Measurements from ENCODE around the gene MARCHF9. TPM values are rescaled to one million over a fixed set of nuclear protein-coding genes. Genes with fewer than 3 reads are reported as not detected.

The MARCHF9 gene
- total RNA-seq, 2 donors from 2014 or later, result 11.1 to 13.2 TPM

DNA sequence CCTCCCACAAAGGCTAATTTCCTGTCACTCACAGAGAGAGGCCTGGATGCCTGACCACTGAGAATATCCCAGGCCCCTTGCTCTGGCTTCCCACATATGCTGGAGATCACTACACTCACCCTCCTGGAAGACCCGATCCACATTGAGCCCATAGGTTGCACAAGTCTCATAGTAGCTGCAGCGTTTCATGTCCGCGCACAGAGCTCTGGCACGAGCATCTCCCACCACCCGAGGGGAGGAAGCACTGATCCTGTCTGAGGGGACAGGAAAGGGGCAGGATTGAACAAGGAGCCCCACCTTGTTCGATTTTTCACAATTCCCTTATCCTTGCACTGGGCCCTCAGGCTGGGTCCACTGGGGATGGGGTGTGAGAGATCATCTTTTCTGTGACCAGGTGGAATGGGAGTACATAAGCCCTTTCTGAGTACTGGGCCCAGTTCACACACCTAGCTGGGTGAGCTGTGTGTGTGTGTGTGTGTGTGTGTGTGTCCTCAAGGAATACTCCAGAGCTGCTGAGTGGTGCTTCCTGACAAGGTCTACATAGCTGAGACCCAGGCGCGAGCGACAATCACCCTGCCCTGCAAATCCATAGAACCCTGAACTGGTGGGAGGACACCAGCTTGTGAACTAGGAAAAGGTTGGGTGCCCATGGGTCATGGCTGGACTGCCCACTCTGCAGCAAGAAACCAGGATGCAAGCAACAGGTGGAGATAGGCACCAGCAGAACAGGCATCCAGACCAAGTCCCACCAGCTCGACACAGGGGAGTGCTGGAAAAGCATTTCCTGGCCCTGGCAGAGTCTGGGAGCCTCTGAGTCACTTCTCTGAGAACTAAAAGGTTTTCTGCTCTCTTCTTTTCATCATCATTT, 21.9 kb upstream of the MARCHF9 start:
- intact Hi-C loops (cut with DNase I), result no loop called here
- H3K9me3 ChIP-seq, result no peaks in the 10 kb centered on the region
- peaks cover 17% of the 10 kb centered on the region for H3K4me1 ChIP-seq (replicated peaks)
- 81% methylated on average over 11 of the region's 11 CpGs for WGBS
- TF ChIP-seq POLR2AphosphoS5 (IDR thresholded peaks at IDR 0.05), result no peak
- TF ChIP-seq, protein P1, sequence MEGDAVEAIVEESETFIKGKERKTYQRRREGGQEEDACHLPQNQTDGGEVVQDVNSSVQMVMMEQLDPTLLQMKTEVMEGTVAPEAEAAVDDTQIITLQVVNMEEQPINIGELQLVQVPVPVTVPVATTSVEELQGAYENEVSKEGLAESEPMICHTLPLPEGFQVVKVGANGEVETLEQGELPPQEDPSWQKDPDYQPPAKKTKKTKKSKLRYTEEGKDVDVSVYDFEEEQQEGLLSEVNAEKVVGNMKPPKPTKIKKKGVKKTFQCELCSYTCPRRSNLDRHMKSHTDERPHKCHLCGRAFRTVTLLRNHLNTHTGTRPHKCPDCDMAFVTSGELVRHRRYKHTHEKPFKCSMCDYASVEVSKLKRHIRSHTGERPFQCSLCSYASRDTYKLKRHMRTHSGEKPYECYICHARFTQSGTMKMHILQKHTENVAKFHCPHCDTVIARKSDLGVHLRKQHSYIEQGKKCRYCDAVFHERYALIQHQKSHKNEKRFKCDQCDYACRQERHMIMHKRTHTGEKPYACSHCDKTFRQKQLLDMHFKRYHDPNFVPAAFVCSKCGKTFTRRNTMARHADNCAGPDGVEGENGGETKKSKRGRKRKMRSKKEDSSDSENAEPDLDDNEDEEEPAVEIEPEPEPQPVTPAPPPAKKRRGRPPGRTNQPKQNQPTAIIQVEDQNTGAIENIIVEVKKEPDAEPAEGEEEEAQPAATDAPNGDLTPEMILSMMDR (IDR thresholded peaks at IDR 0.05), result no peak
- no peak for TF ChIP-seq POLR2A (IDR thresholded peaks at IDR 0.05)
- H3K27me3 ChIP-seq (replicated peaks; ENCODE audit: insufficient read depth), result peaks cover 10% of the 10 kb centered on the region
- H3K27ac ChIP-seq, result no peak overlapping the region
- H3K36me3 ChIP-seq, result no peaks in the 10 kb centered on the region
- DNase-seq (ENCODE audit: low spot score), result no peak
- no peak overlapping the region for H3K4me3 ChIP-seq

DNA sequence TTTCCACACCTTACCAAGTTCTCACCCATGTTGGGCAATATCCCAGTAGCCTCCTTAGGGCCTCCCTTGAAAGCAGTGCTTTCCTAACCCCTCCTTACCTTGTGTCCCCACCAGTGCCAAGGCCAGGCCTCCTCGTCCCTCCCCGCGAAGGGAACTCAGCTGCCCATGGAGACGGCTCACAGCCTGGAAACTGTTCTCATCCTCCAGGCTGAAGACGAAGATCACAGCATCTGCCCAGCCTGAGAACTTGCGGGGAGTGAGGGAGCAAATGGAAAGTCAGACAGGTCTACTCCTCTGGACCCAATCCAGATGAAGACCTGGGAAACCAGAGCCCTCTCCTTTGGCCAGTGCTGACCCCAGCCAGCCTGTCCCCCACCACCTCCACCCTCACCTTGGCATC, 21.0 kb upstream of the MARCHF9 start:
- intact Hi-C loops (cut with DNase I), result no loop called here
- Histone ChIP-seq H3K4me1 (replicated peaks) (peaks cover 22% of the 10 kb centered on the region), H3K9me3 (no peaks in the 10 kb centered on the region), H3K4me3 (no peak overlapping the region), H3K36me3 (no peaks in the 10 kb centered on the region), H3K27ac (no peak overlapping the region), H3K27me3 (replicated peaks; ENCODE audit: insufficient read depth) (peaks cover 10% of the 10 kb centered on the region)
- WGBS, result 74% methylated on average over 6 of the region's 6 CpGs
- DNase-seq (ENCODE audit: low spot score), result no peak
- TF ChIP-seq POLR2AphosphoS5 (IDR thresholded peaks at IDR 0.05) (no peak), POLR2A (IDR thresholded peaks at IDR 0.05) (no peak)
- TF ChIP-seq, protein P1 (IDR thresholded peaks at IDR 0.05), result no peak

DNA sequence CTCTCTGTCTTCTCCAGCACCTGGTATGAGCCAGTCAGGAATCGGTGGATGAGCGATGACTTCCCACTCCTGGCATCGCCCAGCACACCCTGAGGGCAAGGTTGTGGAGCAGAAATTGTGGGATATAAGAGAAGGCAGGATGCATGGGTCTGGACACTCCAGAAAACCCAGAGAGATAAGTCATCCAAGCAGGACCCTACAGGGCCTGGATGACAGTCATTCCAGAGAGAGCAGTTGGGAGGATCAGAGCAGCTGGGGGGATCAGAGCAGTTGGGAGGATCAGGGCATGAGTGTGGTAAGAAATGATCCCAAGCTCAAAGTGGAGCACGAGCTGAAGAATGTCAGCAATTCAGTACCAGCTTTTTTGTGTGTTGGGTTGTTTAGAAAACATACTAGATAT, 20.3 kb upstream of the MARCHF9 start:
- no peak for DNase-seq (ENCODE audit: low spot score)
- WGBS, result 72% methylated on average over 4 of the region's 4 CpGs
- no peak overlapping the region for H3K27ac ChIP-seq
- peaks cover 22% of the 10 kb centered on the region for H3K4me1 ChIP-seq (replicated peaks)
- intact Hi-C loops (cut with DNase I), result no loop called here
- no peaks in the 10 kb centered on the region for H3K9me3 ChIP-seq
- H3K4me3 ChIP-seq, result no peak overlapping the region
- TF ChIP-seq POLR2AphosphoS5 (IDR thresholded peaks at IDR 0.05) (no peak), POLR2A (IDR thresholded peaks at IDR 0.05) (no peak)
- TF ChIP-seq, protein P1 (IDR thresholded peaks at IDR 0.05), result no peak
- H3K27me3 ChIP-seq (replicated peaks; ENCODE audit: insufficient read depth), result peaks cover 10% of the 10 kb centered on the region
- H3K36me3 ChIP-seq, result no peaks in the 10 kb centered on the region

DNA sequence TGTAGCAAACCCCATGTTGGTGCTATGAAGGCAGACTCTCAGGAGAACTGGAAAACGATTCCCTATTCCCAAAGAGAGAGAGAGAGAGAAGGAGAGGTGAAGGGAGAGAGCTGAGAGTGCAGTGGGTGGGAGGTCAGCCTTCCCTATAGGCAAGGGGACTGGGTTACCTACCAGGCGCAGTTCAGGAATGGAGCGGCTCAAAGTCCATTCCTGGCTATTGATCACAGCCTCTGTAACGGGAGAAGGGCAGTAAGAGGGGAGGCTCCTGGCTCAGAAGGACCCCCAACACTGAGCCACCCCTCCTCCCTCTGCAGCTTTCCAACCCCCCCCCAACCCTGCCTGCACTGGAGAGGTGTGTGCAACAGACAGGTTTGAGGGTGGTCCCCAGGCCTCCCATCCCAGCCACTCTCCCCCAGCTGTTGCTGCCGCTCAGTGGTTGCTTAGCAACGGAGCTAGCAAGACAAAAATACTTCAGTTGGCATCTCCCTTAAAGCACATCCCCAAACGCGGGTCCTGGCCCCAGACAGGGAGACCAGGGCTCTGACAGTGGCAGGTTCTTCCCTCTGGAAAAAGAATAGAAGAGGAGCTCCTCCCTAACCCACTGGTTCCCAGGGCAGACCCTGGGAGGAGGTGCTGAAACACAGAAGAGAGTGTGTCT, 19.6 kb upstream of the MARCHF9 start:
- Histone ChIP-seq H3K36me3 (no peaks in the 10 kb centered on the region), H3K27ac (no peak overlapping the region), H3K4me1 (replicated peaks) (peaks cover 22% of the 10 kb centered on the region), H3K9me3 (no peaks in the 10 kb centered on the region), H3K4me3 (no peak overlapping the region), H3K27me3 (replicated peaks; ENCODE audit: insufficient read depth) (peaks cover 10% of the 10 kb centered on the region)
- 20% methylated on average over 8 of the region's 8 CpGs for WGBS
- no peak for DNase-seq (ENCODE audit: low spot score)
- TF ChIP-seq POLR2AphosphoS5 (IDR thresholded peaks at IDR 0.05), result no peak
- TF ChIP-seq POLR2A (IDR thresholded peaks at IDR 0.05), result no peak
- TF ChIP-seq, protein P1 (IDR thresholded peaks at IDR 0.05), result no peak
- intact Hi-C loops (cut with DNase I), result no loop called here

Data from prostate gland (tissue), 2 donors.